Upper lobe of left lung (tissue), 6 donors: ENCODE measurements around the gene MYBBP1A. TPM values are rescaled to one million over a fixed set of nuclear protein-coding genes. Genes with fewer than 3 reads are reported as not detected.

Source experiments
- ATAC-seq, 2 donors: fragments of 200-7000 bp; cut with Tn5 transposase; one replicate each; pipeline ENCODE4 v1.9.1; 2022; ENCODE audit warnings: mild to moderate bottlenecking in 2 of 2, moderate library complexity in 2 of 2; ENCODE audit not compliant: low FRiP score in 2 of 2
- DNase-seq, 2 donors: peaks; one replicate each; pipeline ENCODE4 v3.0.0-alpha.2; 2019 to 2020
- H3K27ac ChIP-seq, 4 donors: fragments of 200-600 bp; sonication (generic); one replicate each; pipeline ENCODE4 v1.5.1; 2016 to 2019
- H3K27me3 ChIP-seq, 4 donors: fragments of 200-600 bp; sonication (generic); one replicate each; pipeline ENCODE4 v1.5.1; 2017 to 2019
- H3K36me3 ChIP-seq, 4 donors: fragments of 200-600 bp; sonication (generic); one replicate each; pipeline ENCODE4 v1.5.1; 2016 to 2019
- H3K4me1 ChIP-seq, 4 donors: fragments of 200-600 bp; sonication (generic); one replicate each; pipeline ENCODE4 v1.5.1; 2018 to 2019
- H3K4me3 ChIP-seq, 4 donors: fragments of 200-600 bp; sonication (generic); one replicate each; pipeline ENCODE4 v1.5.1; 2017 to 2019; ENCODE audit warnings: mild to moderate bottlenecking in 2 of 4, moderate library complexity in 1 of 4
- H3K9me3 ChIP-seq, 4 donors: fragments of 200-600 bp; sonication (generic); one replicate each; pipeline ENCODE4 v1.5.1; 2018 to 2019
- CTCF ChIP-seq, 6 experiments: fragments of 450-650 bp in 4 of 6; fragments of 200-600 bp in 2 of 6; sonication (generic) in 2 of 6; IDR thresholded peaks; one replicate each; pipeline ENCODE4 v1.5.1; 2016 to 2019; ENCODE audit warnings: antibody characterized with exemption in 6 of 6
- EP300 ChIP-seq, 4 donors: sonication (generic); formaldehyde crosslinking; IDR thresholded peaks; one replicate each; pipeline ENCODE4 v1.5.1; 2017; ENCODE audit warnings: antibody characterized with exemption in 4 of 4, control low read depth in 2 of 4
- POLR2A ChIP-seq, 4 donors: fragments of 450-650 bp; IDR thresholded peaks; one replicate each; pipeline ENCODE4 v1.5.1; 2016 to 2017; ENCODE audit warnings: antibody characterized with exemption in 4 of 4, mild to moderate bottlenecking in 2 of 4
- POLR2AphosphoS5 ChIP-seq, 2 donors: sonication (generic); formaldehyde crosslinking; IDR thresholded peaks; one replicate each; pipeline ENCODE4 v1.5.1; 2017; ENCODE audit warnings: antibody characterized with exemption in 2 of 2
- WGBS, 2 donors: methylation state at CpG; one replicate each; pipeline ENCODE4 v1.1.5; 2017 to 2018; 5-methylcytosine and 5-hydroxymethylcytosine counted together
- total RNA-seq, 6 donors: library from RNA; depleted of rRNA in 4 of 6; stranded (reverse); fragments of >200 nt in 4 of 6; gene quantifications; one replicate each; pipeline versions ENCODE4 v1.1.0 to v1.2.1, GENCODE V29; 2016 to 2021
- donor health status: DM: no; HTN: no; CAD: no; lungs with moderate emphysema.
- donor health status: DM: no; HTN: yes; CAD: no; lungs with severe emphysema.

MYBBP1A gene
- total RNA-seq, 6 donors from 2014 or later, result 45.2 to 151 (median 57.3) TPM

DNA sequence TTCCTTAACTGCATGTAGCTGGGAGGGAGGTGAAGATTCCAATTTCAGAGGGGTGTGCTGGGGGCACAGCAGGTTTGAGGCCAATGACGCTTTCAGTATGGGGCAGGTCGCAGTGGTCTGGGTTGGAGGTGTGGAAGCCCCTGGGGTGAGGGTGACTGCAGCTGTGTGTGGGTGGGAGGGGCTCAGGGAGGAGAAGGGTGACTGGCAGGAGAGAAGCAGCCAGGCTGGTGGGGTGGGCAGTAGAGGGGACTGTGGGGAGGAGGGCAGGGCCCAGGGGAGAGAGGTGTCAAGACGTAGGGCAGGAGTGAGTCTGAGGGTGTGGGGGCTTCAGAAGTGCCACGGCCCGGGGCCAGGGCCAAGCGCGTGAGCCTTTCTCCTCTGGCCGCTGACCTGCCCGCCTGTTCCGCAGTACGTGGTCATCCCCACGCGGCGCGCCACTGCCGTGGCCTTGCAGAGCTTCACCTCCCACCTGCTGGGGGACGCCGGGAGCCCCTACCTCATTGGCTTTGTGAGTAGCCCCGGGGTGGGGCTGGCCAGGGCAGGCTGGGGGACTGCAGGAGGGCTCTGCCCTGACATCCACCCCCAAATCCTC lies 19.4 kb downstream of the MYBBP1A start:
- peak in 1 of 2 donors; percentile 85 for DNase-seq
- 76 to 88% methylated on average over 12 to 19 of the region's 19 CpGs for WGBS, 2 donors
- Histone ChIP-seq H3K9me3 (no peaks in the 10 kb centered on the region), H3K4me3 (no peak overlapping the region), H3K4me1 (peaks cover 72 to 97% (median 92%) of the 10 kb centered on the region in 4 donors), H3K27ac (peak overlapping the region; percentile 84 to 91 (median 88)), H3K27me3 (no peaks in the 10 kb centered on the region), H3K36me3 (peaks cover 0 to 49% (median 22%) of the 10 kb centered on the region in 4 donors)
- no peak for ATAC-seq
- no peak for TF ChIP-seq POLR2A (IDR thresholded peaks at IDR 0.05)
- no peak for TF ChIP-seq CTCF (IDR thresholded peaks at IDR 0.05)
- no peak for TF ChIP-seq EP300 (IDR thresholded peaks at IDR 0.05)
- TF ChIP-seq POLR2AphosphoS5 (IDR thresholded peaks at IDR 0.05), result no peak

- H3K27ac ChIP-seq, result peak overlapping the region; percentile 84 to 91 (median 88)
- WGBS, 2 donors, result 73 to 81% methylated on average over 11 to 24 of the region's 27 CpGs
- no peaks in the 10 kb centered on the region for H3K27me3 ChIP-seq
- H3K4me1 ChIP-seq, result peaks cover 68 to 96% (median 92%) of the 10 kb centered on the region in 4 donors
- TF ChIP-seq EP300 (IDR thresholded peaks at IDR 0.05), result no peak
- TF ChIP-seq POLR2A (IDR thresholded peaks at IDR 0.05), result no peak
- no peak for TF ChIP-seq POLR2AphosphoS5 (IDR thresholded peaks at IDR 0.05)
- TF ChIP-seq CTCF (IDR thresholded peaks at IDR 0.05), result no peak
- H3K9me3 ChIP-seq, result no peaks in the 10 kb centered on the region
- DNase-seq (peak in 1 of 2 donors; percentile 65), ATAC-seq (no peak)
- H3K4me3 ChIP-seq, result no peak overlapping the region
- peaks cover 0 to 44% (median 19%) of the 10 kb centered on the region in 4 donors for H3K36me3 ChIP-seq
Measured at GRCh38 chr17:4534928-4535666, 20.1 kb downstream of the MYBBP1A start.

- 66 to 88% methylated on average over 1 to 2 of the region's 17 CpGs for WGBS, 2 donors
- H3K36me3 ChIP-seq, result peaks cover 0 to 39% (median 13%) of the 10 kb centered on the region in 4 donors
- no peaks in the 10 kb centered on the region for H3K9me3 ChIP-seq
- H3K27me3 ChIP-seq, result no peaks in the 10 kb centered on the region
- peaks cover 66 to 96% (median 93%) of the 10 kb centered on the region in 4 donors for H3K4me1 ChIP-seq
- TF ChIP-seq CTCF (IDR thresholded peaks at IDR 0.05), result no peak
- TF ChIP-seq POLR2A (IDR thresholded peaks at IDR 0.05), result no peak
- TF ChIP-seq POLR2AphosphoS5 (IDR thresholded peaks at IDR 0.05), result no peak
- TF ChIP-seq EP300 (IDR thresholded peaks at IDR 0.05), result no peak
- H3K27ac ChIP-seq, result peak overlapping the region; percentile 84 to 91 (median 88)
- DNase-seq (peak in 1 of 2 donors; percentile 75), ATAC-seq (no peak)
- H3K4me3 ChIP-seq, result peak overlapping the region in 1 of 4 donors; percentile 6
Measured at GRCh38 chr17:4534515-4534914, 20.7 kb downstream of the MYBBP1A start.

GRCh38 chr17:4533523-4534504 lies 21.4 kb downstream of the MYBBP1A start:
- Histone ChIP-seq H3K4me3 (peak overlapping the region in 1 of 4 donors; percentile 6), H3K4me1 (peaks cover 66 to 96% (median 94%) of the 10 kb centered on the region in 4 donors), H3K27me3 (no peaks in the 10 kb centered on the region), H3K36me3 (peaks cover 0 to 32% (median 8%) of the 10 kb centered on the region in 4 donors), H3K9me3 (no peaks in the 10 kb centered on the region), H3K27ac (peak overlapping the region; percentile 84 to 91 (median 88))
- 50 to 59% methylated on average over 9 to 19 of the region's 23 CpGs for WGBS, 2 donors
- no peak for ATAC-seq
- TF ChIP-seq POLR2AphosphoS5 (IDR thresholded peaks at IDR 0.05), result peak in 1 of 2 donors; percentile 55
- TF ChIP-seq POLR2A (IDR thresholded peaks at IDR 0.05), result no peak
- TF ChIP-seq CTCF (IDR thresholded peaks at IDR 0.05), result peak in 3 of 6 experiments; percentile 10 to 50 (median 20)
- TF ChIP-seq EP300 (IDR thresholded peaks at IDR 0.05), result no peak
- peak in 1 of 2 donors; percentile 72 for DNase-seq
